H1 (cell line): ENCODE results near the gene PLBD2. TPM values are rescaled to one million over a fixed set of nuclear protein-coding genes. Genes with fewer than 3 reads are reported as not detected.

Experiments used
- CTCF ChIA-PET: fragments of 300-600 bp; sonication (Branson Sonifier 250); formaldehyde crosslinking; loops from one replicate; lab custom pipeline; 2021; ENCODE audit not compliant: partially characterized antibody; lab: Charles Lee
- POLR2A ChIA-PET: fragments of 300-600 bp; sonication (Branson Sonifier 250); formaldehyde crosslinking; loops from one replicate; lab custom pipeline; 2021; ENCODE audit warnings: inconsistent platforms; ENCODE audit not compliant: partially characterized antibody; lab: Charles Lee
- DNase-seq, 2 experiments: peaks; one replicate each; pipeline versions ENCODE4 v3.0.0 to v3.0.0-alpha.2; 2010 to 2022; ENCODE audit warnings: low spot score in 2 of 2, low read depth in 1 of 2, mixed read lengths in 1 of 2
- FAIRE-seq: peaks from 2 replicates; lab custom pipeline; 2011; peaks lifted over from hg19 to GRCh38; lab: Jason Lieb, UNC
- H2AFZ ChIP-seq: 2 replicates; pipeline ENCODE4 v1.8.1; 2012; ENCODE audit warnings: low read length, inconsistent platforms
- H2AK5ac ChIP-seq: 2 replicates; pipeline ENCODE4 v1.6.1; 2013; ENCODE audit warnings: low read depth, low read length
- H2BK120ac ChIP-seq: replicated peaks from 2 replicates; pipeline ENCODE3; 2013; ENCODE audit warnings: low read depth, low read length, inconsistent platforms
- H2BK12ac ChIP-seq: 2 replicates; pipeline ENCODE4 v1.6.1; 2013; ENCODE audit warnings: low read depth, low read length
- H2BK15ac ChIP-seq: 2 replicates; pipeline ENCODE4 v1.6.1; 2013; ENCODE audit warnings: low read length
- H2BK20ac ChIP-seq: 2 replicates; pipeline ENCODE4 v1.6.1; 2013; ENCODE audit warnings: low read length
- H2BK5ac ChIP-seq: 2 replicates; pipeline ENCODE4 v1.6.1; 2013; ENCODE audit warnings: low read depth, low read length
- H3K14ac ChIP-seq: 2 replicates; pipeline ENCODE4 v1.6.1; 2013; ENCODE audit warnings: inconsistent platforms; ENCODE audit not compliant: insufficient read length
- H3K18ac ChIP-seq: 2 replicates; pipeline ENCODE4 v1.6.1; 2013; ENCODE audit warnings: low read length; ENCODE audit errors: extremely low read depth
- H3K23ac ChIP-seq: 2 replicates; pipeline ENCODE4 v1.6.1; 2013; ENCODE audit warnings: inconsistent platforms; ENCODE audit not compliant: insufficient read length
- H3K23me2 ChIP-seq: 2 replicates; pipeline ENCODE4 v1.6.1; 2013; ENCODE audit warnings: low read depth, low read length
- H3K27ac ChIP-seq: 2 replicates; pipeline ENCODE4 v1.6.1; 2011; ENCODE audit warnings: low read depth, low read length, inconsistent platforms
- H3K27me3 ChIP-seq, 4 experiments: replicated peaks in 1 of 4; 1 replicate in 1 of 4; 2 replicates in 3 of 4; pipeline versions ENCODE4 v1.6.1 to v1.8.1; 2011 to 2013; ENCODE audit warnings: low read length in 3 of 4, mild to moderate bottlenecking in 3 of 4, inconsistent platforms in 2 of 4, mixed read lengths in 2 of 4, moderate library complexity in 1 of 4; ENCODE audit not compliant: control insufficient read depth in 3 of 4, insufficient read depth in 3 of 4; ENCODE audit errors: extremely low read depth in 1 of 4
- H3K36me3 ChIP-seq, 4 experiments: 2 replicates each; pipeline versions ENCODE4 v1.6.1 to v1.8.1; 2011 to 2013; ENCODE audit warnings: mild to moderate bottlenecking in 4 of 4, low read length in 3 of 4, moderate library complexity in 2 of 4, control low read depth in 1 of 4, inconsistent platforms in 1 of 4; ENCODE audit not compliant: insufficient read depth in 4 of 4, control insufficient read depth in 2 of 4
- H3K4ac ChIP-seq: replicated peaks from 2 replicates; pipeline ENCODE3; 2013; ENCODE audit warnings: low read length, low read depth, mixed read lengths, inconsistent platforms; ENCODE audit not compliant: insufficient read length
- H3K4me1 ChIP-seq, 4 experiments: replicated peaks in 1 of 4; 1 replicate in 1 of 4; 2 replicates in 3 of 4; pipeline versions ENCODE4 v1.6.1 to v1.8.1; 2011 to 2013; ENCODE audit warnings: low read length in 3 of 4, inconsistent platforms in 2 of 4, mixed read lengths in 1 of 4; ENCODE audit not compliant: insufficient read depth in 4 of 4, control insufficient read depth in 3 of 4
- H3K4me2 ChIP-seq, 2 experiments: 2 replicates each; pipeline versions ENCODE4 v1.6.1 to v1.8.1; 2011 to 2013; ENCODE audit warnings: low read depth in 2 of 2, low read length in 2 of 2, control low read depth in 1 of 2, inconsistent platforms in 1 of 2, mild to moderate bottlenecking in 1 of 2; ENCODE audit not compliant: insufficient read depth in 1 of 2
- H3K4me3 ChIP-seq, 4 experiments: fragments of 200-600, 300-600 bp in 1 of 4; sonication (generic), shearing (Covaris generic), sonication (Bioruptor Twin) in 1 of 4; 2 replicates each; pipeline versions ENCODE4 v1.5.1 to v1.8.1; 2011 to 2016; ENCODE audit warnings: low read length in 4 of 4, low read depth in 3 of 4, control low read depth in 2 of 4, inconsistent platforms in 2 of 4, mild to moderate bottlenecking in 2 of 4, mixed read lengths in 1 of 4, moderate library complexity in 1 of 4; ENCODE audit not compliant: insufficient read depth in 2 of 4; ENCODE audit errors: extremely low read depth in 1 of 4
- H3K56ac ChIP-seq: replicated peaks from 2 replicates; pipeline ENCODE3; 2013; ENCODE audit warnings: low read depth, mild to moderate bottlenecking, mixed read lengths, low read length, inconsistent platforms; ENCODE audit not compliant: insufficient read length
- H3K79me1 ChIP-seq: 2 replicates; pipeline ENCODE4 v1.6.1; 2013; ENCODE audit warnings: low read depth, low read length, control low read depth
- H3K79me2 ChIP-seq, 2 experiments: 2 replicates each; pipeline versions ENCODE4 v1.6.1 to v1.8.1; 2012 to 2013; ENCODE audit warnings: low read length in 2 of 2, mild to moderate bottlenecking in 2 of 2, inconsistent platforms in 1 of 2; ENCODE audit not compliant: insufficient read depth in 2 of 2, control insufficient read depth in 1 of 2
- H3K9ac ChIP-seq, 4 experiments: replicated peaks in 1 of 4; 1 replicate in 1 of 4; 2 replicates in 3 of 4; pipeline versions ENCODE4 v1.6.1 to v1.8.1; 2011 to 2013; ENCODE audit warnings: low read depth in 3 of 4, low read length in 3 of 4, control low read depth in 2 of 4, mild to moderate bottlenecking in 2 of 4, moderate library complexity in 2 of 4, inconsistent platforms in 1 of 4; ENCODE audit errors: extremely low read depth in 1 of 4
- H3K9me3 ChIP-seq, 2 experiments: 2 replicates each; pipeline versions ENCODE4 v1.6.1 to v1.8.1; 2012 to 2013; ENCODE audit warnings: mild to moderate bottlenecking in 2 of 2, moderate library complexity in 2 of 2, control low read depth in 1 of 2, inconsistent platforms in 1 of 2, low read depth in 1 of 2, low read length in 1 of 2, mixed read lengths in 1 of 2; ENCODE audit not compliant: insufficient read depth in 2 of 2
- H4K20me1 ChIP-seq, 2 experiments: replicated peaks in 1 of 2; 2 replicates each; pipeline versions ENCODE3 to v1.8.1; 2011 to 2013; ENCODE audit warnings: inconsistent platforms in 2 of 2, low read length in 2 of 2, mild to moderate bottlenecking in 1 of 2; ENCODE audit not compliant: insufficient read depth in 2 of 2, control insufficient read depth in 1 of 2
- H4K5ac ChIP-seq: 2 replicates; pipeline ENCODE4 v1.6.1; 2013; ENCODE audit warnings: low read length, low read depth, mixed read lengths, inconsistent platforms; ENCODE audit not compliant: insufficient read length
- H4K8ac ChIP-seq: 2 replicates; pipeline ENCODE4 v1.8.0; 2013; ENCODE audit warnings: mild to moderate bottlenecking, moderate library complexity, low read length, inconsistent platforms; ENCODE audit not compliant: insufficient read depth; ENCODE audit errors: extremely low read depth
- H4K91ac ChIP-seq: replicated peaks from 2 replicates; pipeline ENCODE3; 2013; ENCODE audit warnings: low read length, mixed read lengths, inconsistent platforms; ENCODE audit not compliant: insufficient read length
- BRCA1 ChIP-seq: IDR thresholded peaks from 2 replicates; pipeline ENCODE4 v1.6.1; 2012; ENCODE audit warnings: low read depth, low read length, improper control_type of control experiment
- GABPA ChIP-seq: IDR thresholded peaks from 2 replicates; pipeline ENCODE4 v1.6.1; 2011; ENCODE audit warnings: mild to moderate bottlenecking, low read length, moderate library complexity, borderline replicate concordance; ENCODE audit not compliant: insufficient read depth
- KDM5A ChIP-seq: fragments of 200-600 bp; IDR thresholded peaks from 2 replicates; pipeline ENCODE4 v1.7.1; 2012; ENCODE audit warnings: mild to moderate bottlenecking, low read length, inconsistent platforms, mixed read lengths
- PHF8 ChIP-seq: fragments of 200-600 bp; sonication (generic); conservative IDR thresholded peaks from 2 replicates; pipeline ENCODE4 v1.7.1; 2012; ENCODE audit warnings: low read depth, mild to moderate bottlenecking, inconsistent platforms, low read length, moderate library complexity
- RAD21 ChIP-seq, 2 experiments: IDR thresholded peaks in 1 of 2; conservative IDR thresholded peaks in 1 of 2; 2 replicates each; pipeline ENCODE4 v1.6.1; 2011; ENCODE audit warnings: low read depth in 2 of 2, low read length in 2 of 2, improper control_type of control experiment in 1 of 2, inconsistent platforms in 1 of 2, mild to moderate bottlenecking in 1 of 2, moderate library complexity in 1 of 2
- SAP30 ChIP-seq: fragments of 300-600 bp; sonication (generic); IDR thresholded peaks from 2 replicates; pipeline ENCODE4 v1.7.1; 2012; ENCODE audit warnings: low read length, moderate library complexity, mild to moderate bottlenecking, inconsistent platforms; ENCODE audit not compliant: insufficient read depth, insufficient replicate concordance
- SIX5 ChIP-seq: IDR thresholded peaks from 2 replicates; pipeline ENCODE4 v1.6.1; 2011; ENCODE audit warnings: mild to moderate bottlenecking, low read depth, low read length
- SP1 ChIP-seq: IDR thresholded peaks from 2 replicates; pipeline ENCODE4 v1.6.1; 2011; ENCODE audit warnings: low read depth, low read length
- SUZ12 ChIP-seq: fragments of 200-600 bp; sonication (generic); IDR thresholded peaks from 2 replicates; pipeline ENCODE4 v1.6.1; 2012; ENCODE audit warnings: mild to moderate bottlenecking, inconsistent platforms, low read length, moderate library complexity, mixed read lengths
- TEAD4 ChIP-seq: IDR thresholded peaks from 2 replicates; pipeline ENCODE4 v1.6.1; 2012; ENCODE audit warnings: low read depth, low read length, inconsistent platforms, mixed read lengths
- WGBS, 2 experiments: shearing (Covaris generic) in 1 of 2; methylation state at CpG; one replicate each; pipeline versions ENCODE4 v1.1.6 to v1.1.7; 2013 to 2015; ENCODE audit warnings: low lambda C conversion rate in 2 of 2, mixed read lengths in 2 of 2, inconsistent platforms in 1 of 2, low coverage in 1 of 2, missing lambda C conversion rate in 1 of 2; ENCODE audit not compliant: insufficient replicate concordance in 2 of 2, insufficient coverage in 1 of 2, insufficient read length in 1 of 2; ENCODE audit errors: extremely low coverage in 1 of 2, missing lambda C conversion rate in 1 of 2; 5-methylcytosine and 5-hydroxymethylcytosine counted together
- polyA plus RNA-seq, 7 experiments: library from polyadenylated mRNA; depleted of rRNA in 3 of 7; stranded (reverse) in 5 of 7; unstranded in 2 of 7; fragments of >200 nt in 5 of 7; fragments of 200-250 nt in 2 of 7; gene quantifications; 1 replicate in 5 of 7; 2 replicates in 1 of 7; 4 replicates in 1 of 7; pipeline versions ENCODE4 v1.2.1 to v1.2.3, GENCODE V29; 2011 to 2013; ENCODE audit warnings: missing spikeins in 2 of 7, mixed read lengths in 2 of 7
- total RNA-seq: library from RNA; stranded (reverse); fragmentation: NEBNext Ultra II Directional; extraction: Animal tissue kit (Norgen Biotek cat#: 25700); gene quantifications from 2 replicates; pipeline ENCODE4 v1.2.1, GENCODE V29; 2021

The PLBD2 gene
- total and polyA plus RNA-seq, 2 of the 8 experiments (the other 6 are each of a cell fraction or from before 2014, with no cell fraction given), result 16.8 to 33.5 TPM

DNA sequence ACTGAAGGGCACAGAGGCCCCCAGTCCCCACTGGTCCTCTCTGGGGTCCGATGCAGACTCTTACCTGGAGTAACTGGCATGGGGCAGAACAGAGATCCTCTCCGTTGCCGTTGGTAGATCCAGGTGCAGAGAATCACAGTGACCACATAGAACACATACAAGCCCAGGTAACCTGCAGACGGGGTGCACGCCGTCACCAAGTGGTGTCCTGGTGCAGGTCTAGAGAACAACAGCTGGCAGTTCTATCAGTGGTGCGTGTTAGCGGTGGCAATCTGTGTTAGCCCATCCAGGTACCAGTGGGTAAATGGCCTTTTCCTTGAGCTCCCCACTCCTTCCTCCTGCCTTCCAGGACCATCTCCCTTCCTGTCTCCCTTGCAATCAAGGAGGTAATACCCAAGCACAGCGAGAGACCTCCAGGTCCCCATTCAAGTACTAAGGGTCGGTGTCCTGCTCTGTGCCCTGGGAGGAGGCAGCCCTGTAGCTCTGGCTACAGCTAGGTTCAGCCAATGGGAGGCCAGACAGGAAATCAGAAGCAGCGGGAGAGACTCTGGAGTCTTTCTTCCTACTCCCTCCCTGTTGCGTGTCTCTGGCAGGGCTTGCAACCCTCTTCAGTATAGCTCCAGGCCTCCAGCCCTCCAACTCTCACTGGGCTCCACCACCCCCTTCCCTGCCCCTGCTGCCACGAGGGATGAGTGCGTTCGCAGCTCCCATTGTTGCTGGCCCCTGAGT, 39.3 kb upstream of the PLBD2 start:
- no peak overlapping the region for H2AK5ac ChIP-seq
- no peak overlapping the region for H3K4ac ChIP-seq
- H2BK5ac ChIP-seq, result no peak overlapping the region
- no peaks in the 10 kb centered on the region for H3K9me3 ChIP-seq
- peaks cover 0 to 3% (median 0%) of the 10 kb centered on the region in 4 experiments; a peak in 2 of 7 replicates for H3K4me1 ChIP-seq
- H3K56ac ChIP-seq, result no peak overlapping the region
- no peak overlapping the region for H3K9ac ChIP-seq
- H3K79me2 ChIP-seq, result no peaks in the 10 kb centered on the region
- CTCF ChIA-PET, result interaction anchor here (0.5 to 1.8 kb wide), 6 partner anchors 8 to 147 kb away, joined by 3 to 8 read pairs (median 3); no protein-coding TSS in a partner anchor
- H3K27ac ChIP-seq, result no peak overlapping the region
- H4K5ac ChIP-seq, result no peak overlapping the region
- DNase-seq (no peak), FAIRE-seq (no peak)
- no peaks in the 10 kb centered on the region; a peak in 1 of 7 replicates for H3K27me3 ChIP-seq
- H2AFZ ChIP-seq, result no peak overlapping the region
- H2BK120ac ChIP-seq, result no peak overlapping the region
- no peak overlapping the region for H3K23ac ChIP-seq
- H3K18ac ChIP-seq, result no peak overlapping the region
- H3K36me3 ChIP-seq, result peaks cover 0 to 16% (median 6%) of the 10 kb centered on the region in 4 experiments; a peak in 7 of 8 replicates
- no peak overlapping the region; the same call in 1 of the 2 replicates for H4K8ac ChIP-seq
- H3K23me2 ChIP-seq, result peaks cover 4% of the 10 kb centered on the region; the same call in 1 of the 2 replicates
- H4K91ac ChIP-seq, result no peak overlapping the region
- peaks cover 0 to 3% of the 10 kb centered on the region in 2 experiments for H4K20me1 ChIP-seq
- TF ChIP-seq TEAD4 (no peak), GABPA (no peak), RAD21 (IDR thresholded peaks at IDR 0.05 in 1 of 2, conservative IDR thresholded peaks at IDR 0.05 in 1 of 2; ENCODE audit: low read depth in 2 of 2, low read length in 2 of 2) (no peak), SAP30 (no peak), BRCA1 (no peak), PHF8 (no peak), SIX5 (no peak), KDM5A (no peak), SUZ12 (no peak), SP1 (no peak)
- H3K4me3 ChIP-seq, result no peak overlapping the region
- no peak overlapping the region for H2BK12ac ChIP-seq
- 85% methylated on average over 15 of the region's 15 CpGs; no CpG with 5 or more reads in 1 of the 2 experiments for WGBS, 2 experiments
- H3K4me2 ChIP-seq, result no peak overlapping the region
- no peaks in the 10 kb centered on the region for H3K79me1 ChIP-seq
- no peak overlapping the region for H3K14ac ChIP-seq
- no peak overlapping the region for H2BK20ac ChIP-seq
- no peak overlapping the region for H2BK15ac ChIP-seq
- POLR2A ChIA-PET, result interaction anchor here (1.9 kb wide), 2 partner anchors 13 to 73 kb away, joined by 4 read pairs; no protein-coding TSS in a partner anchor
